Measurements from ENCODE around the gene GLIS1.

GLIS1 gene

GRCh38 chr1:53578358-53578757, 160.6 kb downstream of the GLIS1 start:
- in situ Hi-C loops (cut with MboI; ENCODE audit: low sequenced_read_pairs), result no loop called here
- H3K4me3 ChIP-seq, result no peak overlapping the region
- H3K27me3 ChIP-seq (ENCODE audit: low read depth), result no peaks in the 10 kb centered on the region
- no peaks in the 10 kb centered on the region for H3K4me1 ChIP-seq
- no peaks in the 10 kb centered on the region for H3K36me3 ChIP-seq (replicated peaks)
- DNase-seq (ENCODE audit: low spot score in 2 of 2), result no peak
- H3K9me3 ChIP-seq, result no peaks in the 10 kb centered on the region

- Histone ChIP-seq H3K27me3 (ENCODE audit: low read depth) (no peaks in the 10 kb centered on the region), H3K36me3 (replicated peaks) (no peaks in the 10 kb centered on the region), H3K9me3 (no peaks in the 10 kb centered on the region), H3K4me3 (no peak overlapping the region), H3K4me1 (no peaks in the 10 kb centered on the region)
- in situ Hi-C loops (cut with MboI; ENCODE audit: low sequenced_read_pairs), result no loop called here
- DNase-seq (ENCODE audit: low spot score in 2 of 2), result no peak
These were observed 161.2 kb downstream of the GLIS1 start for GRCh38 chr1:53577761-53578100.

GRCh38 chr1:53576866-53577760, 161.9 kb downstream of the GLIS1 start:
- Histone ChIP-seq H3K27me3 (ENCODE audit: low read depth) (no peaks in the 10 kb centered on the region), H3K4me3 (no peak overlapping the region), H3K4me1 (no peaks in the 10 kb centered on the region), H3K36me3 (replicated peaks) (no peaks in the 10 kb centered on the region), H3K9me3 (no peaks in the 10 kb centered on the region)
- no peak for DNase-seq (ENCODE audit: low spot score in 2 of 2)
- in situ Hi-C loops (cut with MboI; ENCODE audit: low sequenced_read_pairs), result no loop called here

- DNase-seq (ENCODE audit: low spot score in 2 of 2), result no peak
- no peaks in the 10 kb centered on the region for H3K9me3 ChIP-seq
- no peaks in the 10 kb centered on the region for H3K27me3 ChIP-seq (ENCODE audit: low read depth)
- in situ Hi-C loops (cut with MboI; ENCODE audit: low sequenced_read_pairs), result no loop called here
- H3K4me1 ChIP-seq, result no peaks in the 10 kb centered on the region
- H3K36me3 ChIP-seq (replicated peaks), result no peaks in the 10 kb centered on the region
- no peak overlapping the region for H3K4me3 ChIP-seq
These were observed 162.6 kb downstream of the GLIS1 start for GRCh38 chr1:53576381-53576801.

- Histone ChIP-seq H3K4me3 (no peak overlapping the region), H3K9me3 (no peaks in the 10 kb centered on the region), H3K4me1 (no peaks in the 10 kb centered on the region), H3K27me3 (ENCODE audit: low read depth) (no peaks in the 10 kb centered on the region), H3K36me3 (replicated peaks) (no peaks in the 10 kb centered on the region)
- in situ Hi-C loops (cut with MboI; ENCODE audit: low sequenced_read_pairs), result no loop called here
- no peak for DNase-seq (ENCODE audit: low spot score in 2 of 2)
These were observed 163.0 kb downstream of the GLIS1 start for GRCh38 chr1:53575955-53576320.

GRCh38 chr1:53575141-53575954, 163.6 kb downstream of the GLIS1 start:
- in situ Hi-C loops (cut with MboI; ENCODE audit: low sequenced_read_pairs), result no loop called here
- H3K4me3 ChIP-seq, result no peak overlapping the region
- H3K4me1 ChIP-seq, result no peaks in the 10 kb centered on the region
- no peak for DNase-seq (ENCODE audit: low spot score in 2 of 2)
- no peaks in the 10 kb centered on the region for H3K27me3 ChIP-seq (ENCODE audit: low read depth)
- H3K9me3 ChIP-seq, result no peaks in the 10 kb centered on the region
- H3K36me3 ChIP-seq (replicated peaks), result no peaks in the 10 kb centered on the region

GRCh38 chr1:53574621-53575020, 164.3 kb downstream of the GLIS1 start:
- Histone ChIP-seq H3K36me3 (replicated peaks) (no peaks in the 10 kb centered on the region), H3K4me1 (no peaks in the 10 kb centered on the region), H3K27me3 (ENCODE audit: low read depth) (no peaks in the 10 kb centered on the region), H3K4me3 (no peak overlapping the region), H3K9me3 (no peaks in the 10 kb centered on the region)
- in situ Hi-C loops (cut with MboI; ENCODE audit: low sequenced_read_pairs), result no loop called here
- no peak for DNase-seq (ENCODE audit: low spot score in 2 of 2)

GRCh38 chr1:53573931-53574330, 165.0 kb downstream of the GLIS1 start:
- H3K4me1 ChIP-seq, result no peaks in the 10 kb centered on the region
- H3K27me3 ChIP-seq (ENCODE audit: low read depth), result no peaks in the 10 kb centered on the region
- in situ Hi-C loops (cut with MboI; ENCODE audit: low sequenced_read_pairs), result no loop called here
- no peak overlapping the region for H3K4me3 ChIP-seq
- no peaks in the 10 kb centered on the region for H3K36me3 ChIP-seq (replicated peaks)
- H3K9me3 ChIP-seq, result no peaks in the 10 kb centered on the region
- DNase-seq (ENCODE audit: low spot score in 2 of 2), result no peak

GRCh38 chr1:53573522-53573921, 165.4 kb downstream of the GLIS1 start:
- Histone ChIP-seq H3K36me3 (replicated peaks) (no peaks in the 10 kb centered on the region), H3K4me1 (no peaks in the 10 kb centered on the region), H3K9me3 (no peaks in the 10 kb centered on the region), H3K27me3 (ENCODE audit: low read depth) (no peaks in the 10 kb centered on the region), H3K4me3 (no peak overlapping the region)
- in situ Hi-C loops (cut with MboI; ENCODE audit: low sequenced_read_pairs), result no loop called here
- no peak for DNase-seq (ENCODE audit: low spot score in 2 of 2)

GRCh38 chr1:53572815-53573173, 166.2 kb downstream of the GLIS1 start:
- no peaks in the 10 kb centered on the region for H3K4me1 ChIP-seq
- no peak for DNase-seq (ENCODE audit: low spot score in 2 of 2)
- in situ Hi-C loops (cut with MboI; ENCODE audit: low sequenced_read_pairs), result no loop called here
- no peaks in the 10 kb centered on the region for H3K27me3 ChIP-seq (ENCODE audit: low read depth)
- H3K36me3 ChIP-seq (replicated peaks), result no peaks in the 10 kb centered on the region
- H3K9me3 ChIP-seq, result no peaks in the 10 kb centered on the region
- H3K4me3 ChIP-seq, result no peak overlapping the region

- H3K4me1 ChIP-seq, result no peaks in the 10 kb centered on the region
- in situ Hi-C loops (cut with MboI; ENCODE audit: low sequenced_read_pairs), result no loop called here
These were observed 166.7 kb downstream of the GLIS1 start for GRCh38 chr1:53572065-53572814.

GRCh38 chr1:53568540-53568939, 170.4 kb downstream of the GLIS1 start:
- Histone ChIP-seq H3K36me3 (replicated peaks) (no peaks in the 10 kb centered on the region), H3K9me3 (no peaks in the 10 kb centered on the region), H3K4me3 (no peak overlapping the region), H3K27me3 (ENCODE audit: low read depth) (no peaks in the 10 kb centered on the region; the same call in 1 of the 2 replicates), H3K4me1 (no peaks in the 10 kb centered on the region)
- in situ Hi-C loops (cut with MboI; ENCODE audit: low sequenced_read_pairs), result no loop called here
- DNase-seq (ENCODE audit: low spot score in 2 of 2), result no peak

More at GRCh38 chr1:53572065-53572814, 166.7 kb downstream of the GLIS1 start:
- Histone ChIP-seq H3K36me3 (replicated peaks) (no peaks in the 10 kb centered on the region), H3K9me3 (no peaks in the 10 kb centered on the region), H3K27me3 (ENCODE audit: low read depth) (no peaks in the 10 kb centered on the region), H3K4me3 (no peak overlapping the region)
- DNase-seq (ENCODE audit: low spot score in 2 of 2), result peak in 1 of 2 experiments; percentile 40

GRCh38 chr1:53567851-53568250, 171.1 kb downstream of the GLIS1 start:
- no peaks in the 10 kb centered on the region for H3K36me3 ChIP-seq (replicated peaks)
- in situ Hi-C loops (cut with MboI; ENCODE audit: low sequenced_read_pairs), result no loop called here
- peaks cover 4% of the 10 kb centered on the region; the same call in 1 of the 2 replicates for H3K27me3 ChIP-seq (ENCODE audit: low read depth)

More at GRCh38 chr1:53567851-53568250, 171.1 kb downstream of the GLIS1 start:
- H3K4me3 ChIP-seq, result no peak overlapping the region
- no peak for DNase-seq (ENCODE audit: low spot score in 2 of 2)
- no peaks in the 10 kb centered on the region for H3K4me1 ChIP-seq
- H3K9me3 ChIP-seq, result no peaks in the 10 kb centered on the region

All from HAP-1 (cell line).